ENCODE results near the gene EIF4E3. TPM values are rescaled to one million over a fixed set of nuclear protein-coding genes. Genes with fewer than 3 reads are reported as not detected.

Gene EIF4E3
- total and polyA plus RNA-seq, 5 donors from 2014 or later, result 27.8 to 101 (median 80.6) TPM

DNA sequence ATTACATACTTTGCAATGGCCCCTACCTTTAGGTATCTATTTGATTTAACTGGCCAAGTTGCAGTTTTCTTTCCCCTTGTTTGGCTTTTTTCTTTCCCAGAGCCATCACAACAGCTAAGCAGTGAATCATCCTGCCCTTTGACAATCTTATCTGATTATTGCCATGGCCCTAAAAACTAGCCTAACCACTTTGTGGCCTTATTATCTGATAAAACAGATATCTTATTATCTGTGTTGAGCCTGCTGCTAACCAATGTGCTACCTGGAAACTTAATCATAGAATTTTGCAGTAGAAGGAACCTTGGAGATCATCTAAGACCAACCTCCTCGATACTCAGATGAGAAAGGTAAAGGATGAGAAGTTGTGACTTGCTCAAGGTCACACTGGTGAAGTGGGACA, 37.1 kb downstream of the EIF4E3 start:
- Mint-ChIP-seq H3K4me1 (peaks cover 5 to 14% (median 11%) of the 10 kb centered on the region in 4 donors), H3K27ac (no peak overlapping the region), H3K36me3 (peaks cover 55% of the 10 kb centered on the region), H3K9me3 (no peaks in the 10 kb centered on the region), H3K27me3 (no peaks in the 10 kb centered on the region), H3K4me3 (no peak overlapping the region)
- Histone ChIP-seq H3K4me1 (ENCODE audit: control insufficient read depth, insufficient read depth, low read length, poor library complexity, severe bottlenecking) (no peaks in the 10 kb centered on the region), H3K36me3 (ENCODE audit: control insufficient read depth, insufficient read depth, low read length) (peaks cover 87% of the 10 kb centered on the region), H3K27ac (ENCODE audit: insufficient read depth, low read length, poor library complexity, severe bottlenecking) (no peak overlapping the region), H3K4me3 (ENCODE audit: low read depth, low read length) (no peak overlapping the region), H3K9me3 (ENCODE audit: control insufficient read depth in 2 of 2, low read length in 2 of 2) (no peaks in the 10 kb centered on the region), H3K27me3 (ENCODE audit: control insufficient read depth, insufficient read depth, low read length) (no peaks in the 10 kb centered on the region)
- ATAC-seq (ENCODE audit: low read depth in 2 of 2) (no peak), DNase-seq (no peak)

DNA sequence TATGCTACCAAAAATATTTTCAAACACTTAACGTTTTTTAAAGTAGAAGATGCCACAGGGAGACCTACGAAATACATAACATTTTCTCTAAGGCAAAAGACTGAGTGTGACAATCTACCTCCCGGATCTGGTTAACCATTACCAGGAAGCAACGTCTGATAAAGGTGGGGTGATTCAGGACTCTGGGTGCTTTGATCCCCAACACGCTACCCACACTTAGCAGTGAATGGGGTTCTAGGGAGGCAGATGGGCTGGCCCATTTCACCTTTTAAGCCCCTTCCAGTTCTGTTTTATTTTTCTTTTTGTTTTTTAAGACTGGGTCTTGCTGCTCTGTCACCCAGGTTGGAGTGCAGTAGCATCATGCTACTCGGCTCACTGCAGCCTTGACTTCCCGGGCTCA, 39.5 kb downstream of the EIF4E3 start:
- no peak for ATAC-seq (ENCODE audit: low read depth in 2 of 2)
- no peaks in the 10 kb centered on the region for H3K27me3 Mint-ChIP-seq
- H3K4me1 Mint-ChIP-seq, result peaks cover 9 to 20% (median 18%) of the 10 kb centered on the region in 4 donors
- no peaks in the 10 kb centered on the region for H3K9me3 ChIP-seq (ENCODE audit: control insufficient read depth in 2 of 2, low read length in 2 of 2)
- H3K4me3 Mint-ChIP-seq, result no peak overlapping the region
- no peak for DNase-seq
- H3K4me3 ChIP-seq (ENCODE audit: low read depth, low read length), result no peak overlapping the region
- no peaks in the 10 kb centered on the region for H3K27me3 ChIP-seq (ENCODE audit: control insufficient read depth, insufficient read depth, low read length)
- peaks cover 50% of the 10 kb centered on the region for H3K36me3 Mint-ChIP-seq
- H3K36me3 ChIP-seq (ENCODE audit: control insufficient read depth, insufficient read depth, low read length), result peaks cover 93% of the 10 kb centered on the region
- no peak overlapping the region for H3K27ac ChIP-seq (ENCODE audit: insufficient read depth, low read length, poor library complexity, severe bottlenecking)
- no peaks in the 10 kb centered on the region for H3K4me1 ChIP-seq (ENCODE audit: control insufficient read depth, insufficient read depth, low read length, poor library complexity, severe bottlenecking)
- no peaks in the 10 kb centered on the region for H3K9me3 Mint-ChIP-seq
- no peak overlapping the region for H3K27ac Mint-ChIP-seq

DNA sequence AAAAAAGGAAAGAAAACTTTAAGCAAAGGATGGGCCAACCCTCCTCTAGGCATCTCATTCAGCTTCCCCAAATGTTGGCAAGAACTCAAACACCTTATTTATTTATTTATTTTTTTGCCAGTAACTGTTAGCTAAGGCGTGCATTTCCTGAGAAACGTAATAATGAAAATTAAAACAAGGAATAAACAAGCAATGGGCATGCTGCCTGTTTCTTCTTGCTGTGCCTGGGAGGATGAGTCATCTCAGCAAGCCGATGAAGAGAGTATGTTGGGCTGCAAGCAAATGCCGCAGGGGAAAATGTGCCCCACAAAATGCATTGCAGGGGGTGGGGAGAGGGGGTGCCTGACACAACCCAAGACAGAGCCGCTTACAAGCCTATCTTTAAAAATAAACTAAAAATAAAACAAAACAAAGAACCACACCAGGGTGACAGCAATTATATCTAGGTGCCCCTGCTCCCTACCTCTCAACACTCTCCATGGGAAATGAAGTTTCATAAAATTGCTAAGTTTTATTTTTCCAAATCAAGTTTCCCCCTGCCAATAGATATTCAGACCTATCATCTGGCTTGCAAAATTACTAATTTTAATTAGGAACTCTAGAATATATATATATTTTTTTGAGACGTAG, 40.3 kb downstream of the EIF4E3 start:
- H3K4me3 ChIP-seq (ENCODE audit: low read depth, low read length), result no peak overlapping the region
- DNase-seq, result no peak
- ATAC-seq (ENCODE audit: low read depth in 2 of 2), result no peak
- Mint-ChIP-seq H3K36me3 (peaks cover 47% of the 10 kb centered on the region), H3K27me3 (no peaks in the 10 kb centered on the region), H3K4me1 (peaks cover 9 to 20% (median 19%) of the 10 kb centered on the region in 4 donors), H3K4me3 (no peak overlapping the region), H3K27ac (peak overlapping the region in 1 of 3 donors; percentile 6), H3K9me3 (no peaks in the 10 kb centered on the region)
- H3K27me3 ChIP-seq (ENCODE audit: control insufficient read depth, insufficient read depth, low read length), result no peaks in the 10 kb centered on the region
- peaks cover 90% of the 10 kb centered on the region for H3K36me3 ChIP-seq (ENCODE audit: control insufficient read depth, insufficient read depth, low read length)
- no peaks in the 10 kb centered on the region for H3K9me3 ChIP-seq (ENCODE audit: control insufficient read depth in 2 of 2, low read length in 2 of 2)
- no peak overlapping the region for H3K27ac ChIP-seq (ENCODE audit: insufficient read depth, low read length, poor library complexity, severe bottlenecking)
- no peaks in the 10 kb centered on the region for H3K4me1 ChIP-seq (ENCODE audit: control insufficient read depth, insufficient read depth, low read length, poor library complexity, severe bottlenecking)

DNA sequence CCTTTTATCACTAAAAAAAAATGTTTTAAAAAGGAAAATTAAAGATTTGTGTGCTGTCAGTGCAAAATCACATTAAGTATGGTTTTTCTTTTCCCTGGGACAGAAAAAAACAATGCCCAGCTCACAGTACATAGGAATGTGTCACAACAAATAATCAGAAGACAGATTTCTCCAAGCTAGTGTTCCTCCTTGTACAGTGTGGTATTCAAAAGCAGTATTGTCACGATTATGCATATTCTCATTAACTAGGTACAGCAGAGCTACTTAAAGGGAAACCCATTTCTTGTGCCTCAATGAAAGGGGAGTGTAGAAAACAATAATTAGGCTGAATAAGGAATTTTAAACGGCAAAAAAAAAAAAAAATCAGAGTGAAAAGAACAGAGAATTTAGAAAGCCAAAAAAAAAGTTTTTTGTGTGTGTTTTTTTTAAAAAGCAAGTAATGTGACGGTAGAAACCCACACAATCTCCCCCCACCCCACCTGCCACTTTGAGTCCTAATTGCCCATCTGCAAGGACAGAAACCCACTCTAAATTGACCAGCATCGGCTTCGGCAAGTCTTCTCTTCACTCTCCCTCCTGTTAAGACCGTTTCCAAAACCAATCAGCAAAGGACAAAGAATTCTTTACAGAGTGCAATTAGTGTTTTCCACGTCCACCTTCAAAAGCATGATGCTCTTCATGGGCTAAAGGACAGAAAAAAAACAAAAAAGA, 41.0 kb downstream of the EIF4E3 start:
- H3K27me3 Mint-ChIP-seq, result no peaks in the 10 kb centered on the region
- H3K4me1 Mint-ChIP-seq, result peaks cover 9 to 26% (median 19%) of the 10 kb centered on the region in 4 donors
- Histone ChIP-seq H3K27ac (ENCODE audit: insufficient read depth, low read length, poor library complexity, severe bottlenecking) (no peak overlapping the region), H3K4me1 (ENCODE audit: control insufficient read depth, insufficient read depth, low read length, poor library complexity, severe bottlenecking) (no peaks in the 10 kb centered on the region), H3K9me3 (ENCODE audit: control insufficient read depth in 2 of 2, low read length in 2 of 2) (no peaks in the 10 kb centered on the region), H3K36me3 (ENCODE audit: control insufficient read depth, insufficient read depth, low read length) (peaks cover 88% of the 10 kb centered on the region), H3K27me3 (ENCODE audit: control insufficient read depth, insufficient read depth, low read length) (no peaks in the 10 kb centered on the region), H3K4me3 (ENCODE audit: low read depth, low read length) (no peak overlapping the region)
- H3K4me3 Mint-ChIP-seq, result no peak overlapping the region
- no peaks in the 10 kb centered on the region for H3K9me3 Mint-ChIP-seq
- ATAC-seq (ENCODE audit: low read depth in 2 of 2), result no peak
- no peak for DNase-seq
- H3K27ac Mint-ChIP-seq, result peak overlapping the region in 1 of 3 donors; percentile 6
- H3K36me3 Mint-ChIP-seq, result peaks cover 43% of the 10 kb centered on the region

DNA sequence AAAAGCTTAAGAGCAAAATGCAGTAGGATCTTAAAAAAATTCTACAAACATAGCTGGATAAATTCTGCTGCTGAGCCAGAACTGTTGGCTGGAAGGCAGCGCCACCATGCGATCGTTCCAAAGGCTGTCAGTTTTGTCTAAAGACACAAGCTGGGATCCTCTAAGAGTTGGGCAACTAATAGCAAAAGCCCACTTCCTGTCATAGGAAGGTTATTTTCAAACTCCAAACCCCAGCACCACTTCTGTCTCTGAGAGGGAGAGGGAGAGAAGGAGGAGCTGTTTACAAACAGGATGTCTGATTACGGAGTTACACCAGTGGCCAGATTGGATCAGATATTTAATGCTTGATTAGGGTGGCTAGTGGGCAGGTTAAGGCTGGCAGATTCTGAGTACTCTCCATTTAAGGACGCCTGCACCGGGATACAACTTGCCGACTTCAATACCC, 44.0 kb downstream of the EIF4E3 start:
- Histone ChIP-seq H3K9me3 (ENCODE audit: control insufficient read depth in 2 of 2, low read length in 2 of 2) (no peaks in the 10 kb centered on the region), H3K27ac (ENCODE audit: insufficient read depth, low read length, poor library complexity, severe bottlenecking) (no peak overlapping the region), H3K36me3 (ENCODE audit: control insufficient read depth, insufficient read depth, low read length) (peaks cover 82% of the 10 kb centered on the region), H3K4me1 (ENCODE audit: control insufficient read depth, insufficient read depth, low read length, poor library complexity, severe bottlenecking) (no peaks in the 10 kb centered on the region), H3K4me3 (ENCODE audit: low read depth, low read length) (no peak overlapping the region), H3K27me3 (ENCODE audit: control insufficient read depth, insufficient read depth, low read length) (no peaks in the 10 kb centered on the region)
- peak in 1 of 3 donors; percentile 44 for DNase-seq
- peaks cover 29% of the 10 kb centered on the region for H3K36me3 Mint-ChIP-seq
- no peaks in the 10 kb centered on the region for H3K27me3 Mint-ChIP-seq
- H3K4me1 Mint-ChIP-seq, result peaks cover 7 to 27% (median 15%) of the 10 kb centered on the region in 4 donors
- no peak for ATAC-seq (ENCODE audit: low read depth in 2 of 2)
- H3K4me3 Mint-ChIP-seq, result no peak overlapping the region
- H3K27ac Mint-ChIP-seq, result no peak overlapping the region
- H3K9me3 Mint-ChIP-seq, result peaks cover 0 to 1% (median 0%) of the 10 kb centered on the region in 7 donors

DNA sequence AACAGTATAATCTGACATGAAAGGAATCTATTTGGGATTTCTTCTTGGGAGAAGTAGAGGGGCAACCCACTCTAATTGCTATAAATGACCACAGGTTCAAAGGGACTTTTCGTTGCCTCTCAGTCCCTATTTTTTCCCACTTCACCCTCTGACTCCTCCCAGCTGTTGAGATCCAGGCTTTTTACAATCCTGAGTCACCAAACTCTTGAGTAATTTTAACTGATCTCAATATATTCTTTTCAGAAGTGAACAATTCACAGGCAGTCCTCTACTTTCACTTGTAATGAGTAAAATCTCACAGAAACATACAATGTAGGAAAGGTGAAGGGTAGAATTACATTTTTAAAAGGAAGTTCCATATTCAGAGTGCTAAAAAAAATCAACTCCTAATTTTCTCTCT, 44.6 kb downstream of the EIF4E3 start:
- H3K36me3 ChIP-seq (ENCODE audit: control insufficient read depth, insufficient read depth, low read length), result peaks cover 83% of the 10 kb centered on the region
- H3K9me3 ChIP-seq (ENCODE audit: control insufficient read depth in 2 of 2, low read length in 2 of 2), result no peaks in the 10 kb centered on the region
- no peak overlapping the region for H3K4me3 ChIP-seq (ENCODE audit: low read depth, low read length)
- H3K36me3 Mint-ChIP-seq, result peaks cover 31% of the 10 kb centered on the region
- H3K27ac ChIP-seq (ENCODE audit: insufficient read depth, low read length, poor library complexity, severe bottlenecking), result no peak overlapping the region
- H3K27ac Mint-ChIP-seq, result no peak overlapping the region
- no peak for ATAC-seq (ENCODE audit: low read depth in 2 of 2)
- H3K4me3 Mint-ChIP-seq, result no peak overlapping the region
- H3K27me3 Mint-ChIP-seq, result no peaks in the 10 kb centered on the region
- DNase-seq, result no peak
- no peaks in the 10 kb centered on the region for H3K27me3 ChIP-seq (ENCODE audit: control insufficient read depth, insufficient read depth, low read length)
- H3K4me1 Mint-ChIP-seq, result peaks cover 7 to 27% (median 15%) of the 10 kb centered on the region in 4 donors
- no peaks in the 10 kb centered on the region for H3K4me1 ChIP-seq (ENCODE audit: control insufficient read depth, insufficient read depth, low read length, poor library complexity, severe bottlenecking)
- peaks cover 0 to 1% (median 0%) of the 10 kb centered on the region in 7 donors for H3K9me3 Mint-ChIP-seq

DNA sequence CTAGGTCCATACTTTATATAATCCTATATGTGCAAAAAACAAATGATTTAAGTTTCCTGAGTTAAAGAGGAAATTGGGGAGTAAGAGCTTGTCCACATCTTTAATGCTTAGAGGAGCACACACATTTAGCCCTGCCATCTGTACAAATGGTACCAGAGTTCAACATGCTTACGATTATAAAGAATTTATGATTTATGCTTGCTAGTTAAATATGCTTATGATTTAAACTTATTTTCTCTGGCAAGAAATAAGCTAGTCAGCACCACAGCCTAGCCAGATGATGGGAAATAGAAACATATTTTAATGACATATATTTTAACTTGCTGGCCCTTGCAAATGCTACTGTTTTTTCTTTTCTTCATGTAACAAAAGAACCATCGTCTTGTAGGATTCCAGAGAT, 48.3 kb downstream of the EIF4E3 start:
- Mint-ChIP-seq H3K27me3 (no peaks in the 10 kb centered on the region), H3K36me3 (peaks cover 14% of the 10 kb centered on the region), H3K4me1 (peaks cover 10 to 22% (median 17%) of the 10 kb centered on the region in 4 donors), H3K4me3 (no peak overlapping the region), H3K9me3 (peaks cover 0 to 1% (median 0%) of the 10 kb centered on the region in 7 donors), H3K27ac (no peak overlapping the region)
- no peak overlapping the region for H3K4me3 ChIP-seq (ENCODE audit: low read depth, low read length)
- no peak for DNase-seq
- H3K27ac ChIP-seq (ENCODE audit: insufficient read depth, low read length, poor library complexity, severe bottlenecking), result no peak overlapping the region
- H3K9me3 ChIP-seq (ENCODE audit: control insufficient read depth in 2 of 2, low read length in 2 of 2), result no peaks in the 10 kb centered on the region
- ATAC-seq (ENCODE audit: low read depth in 2 of 2), result no peak
- no peaks in the 10 kb centered on the region for H3K4me1 ChIP-seq (ENCODE audit: control insufficient read depth, insufficient read depth, low read length, poor library complexity, severe bottlenecking)
- H3K27me3 ChIP-seq (ENCODE audit: control insufficient read depth, insufficient read depth, low read length), result no peaks in the 10 kb centered on the region
- H3K36me3 ChIP-seq (ENCODE audit: control insufficient read depth, insufficient read depth, low read length), result peaks cover 55% of the 10 kb centered on the region

All from CD4-positive, CD25-positive, alpha-beta regulatory T cell (primary cell).